IMR-90 (cell line): ENCODE results near the gene SERPINA9. TPM values are rescaled to one million over a fixed set of nuclear protein-coding genes. Genes with fewer than 3 reads are reported as not detected.

Experiments used
- ATAC-seq: fragments of 200-7000 bp; cut with Tn5 transposase; 2 replicates; pipeline ENCODE4 v1.9.1; 2020; ENCODE audit warnings: low read depth, mild to moderate bottlenecking, moderate library complexity
- BruUV-seq: library from RNA; stranded (reverse); fragments of 400-500 nt; replicated peaks from 2 replicates; lab custom pipeline; 2021; lab: Mats Ljungman, UMichigan
- CTCF ChIA-PET: fragments of 300-600 bp; formaldehyde crosslinking; extraction: SDS; loops from one replicate; lab custom pipeline; 2021; ENCODE audit warnings: antibody characterized with exemption; lab: Yijun Ruan, JAX
- POLR2A ChIA-PET: fragments of 300-600 bp; sonication (Branson Sonifier 250); formaldehyde crosslinking; loops from one replicate; lab custom pipeline; 2022; ENCODE audit warnings: antibody characterized with exemption; ENCODE audit not compliant: unreplicated experiment; lab: Charles Lee
- DNase-seq: peaks from one replicate; pipeline ENCODE4 v3.0.0; 2013
- H2AFZ ChIP-seq: replicated peaks from 2 replicates; pipeline ENCODE3; 2013; ENCODE audit warnings: low read length, mild to moderate bottlenecking; ENCODE audit not compliant: poor library complexity
- H2AK5ac ChIP-seq: 2 replicates; pipeline ENCODE4 v1.6.1; 2013; ENCODE audit warnings: low read depth, low read length, inconsistent platforms
- H2AK9ac ChIP-seq: replicated peaks from 2 replicates; pipeline ENCODE3; 2013; ENCODE audit warnings: mild to moderate bottlenecking, low read depth, low read length, moderate library complexity; ENCODE audit not compliant: poor library complexity
- H2BK120ac ChIP-seq: 2 replicates; pipeline ENCODE4 v1.6.1; 2013; ENCODE audit warnings: low read depth, low read length, inconsistent platforms
- H2BK15ac ChIP-seq: 3 replicates; pipeline ENCODE4 v1.6.1; 2013; ENCODE audit warnings: low read depth, low read length, inconsistent platforms
- H2BK20ac ChIP-seq: 2 replicates; pipeline ENCODE4 v1.6.1; 2013; ENCODE audit warnings: low read depth, mild to moderate bottlenecking, inconsistent platforms, low read length, moderate library complexity
- H2BK5ac ChIP-seq: 2 replicates; pipeline ENCODE4 v1.6.1; 2013; ENCODE audit warnings: mild to moderate bottlenecking, low read depth, low read length, inconsistent platforms; ENCODE audit not compliant: poor library complexity, severe bottlenecking
- H3K14ac ChIP-seq: replicated peaks from 2 replicates; pipeline ENCODE4 v1.6.1; 2013; ENCODE audit warnings: low read depth, low read length, inconsistent platforms
- H3K18ac ChIP-seq: 2 replicates; pipeline ENCODE4 v1.6.1; 2013; ENCODE audit warnings: low read depth, low read length, control low read depth
- H3K23ac ChIP-seq: 2 replicates; pipeline ENCODE4 v1.6.1; 2013; ENCODE audit warnings: low read depth, low read length, inconsistent platforms
- H3K27ac ChIP-seq: 2 replicates; pipeline ENCODE4 v1.5.1; 2013; ENCODE audit warnings: mild to moderate bottlenecking, control low read depth, low read length; ENCODE audit not compliant: insufficient read depth
- H3K27me3 ChIP-seq: 2 replicates; pipeline ENCODE4 v1.6.1; 2013; ENCODE audit warnings: low read length; ENCODE audit not compliant: control insufficient read depth, insufficient read depth
- H3K36me3 ChIP-seq: 2 replicates; pipeline ENCODE4 v1.6.1; 2013; ENCODE audit warnings: low read length, mixed read lengths; ENCODE audit not compliant: control insufficient read depth, insufficient read depth
- H3K4ac ChIP-seq: 2 replicates; pipeline ENCODE4 v1.6.1; 2013; ENCODE audit warnings: low read depth, low read length, inconsistent platforms
- H3K4me1 ChIP-seq: 2 replicates; pipeline ENCODE4 v1.6.1; 2013; ENCODE audit warnings: low read length, mixed read lengths; ENCODE audit not compliant: control insufficient read depth, insufficient read depth
- H3K4me2 ChIP-seq: 2 replicates; pipeline ENCODE4 v1.6.1; 2013; ENCODE audit warnings: low read depth, mild to moderate bottlenecking, control low read depth, low read length, moderate library complexity
- H3K4me3 ChIP-seq: 2 replicates; pipeline ENCODE4 v1.5.1; 2013; ENCODE audit warnings: low read depth, mild to moderate bottlenecking, control low read depth, low read length, moderate library complexity; ENCODE audit not compliant: insufficient read depth
- H3K56ac ChIP-seq: 2 replicates; pipeline ENCODE4 v1.6.1; 2013; ENCODE audit warnings: low read length, inconsistent platforms; ENCODE audit not compliant: insufficient read depth; ENCODE audit errors: extremely low read depth
- H3K79me1 ChIP-seq, 2 experiments: 2 replicates each; pipeline ENCODE4 v1.6.1; 2013; ENCODE audit warnings: low read length in 2 of 2, inconsistent platforms in 1 of 2, low read depth in 1 of 2
- H3K9ac ChIP-seq: 2 replicates; pipeline ENCODE4 v1.6.1; 2013; ENCODE audit warnings: low read depth, low read length, control low read depth
- H3K9me1 ChIP-seq: 2 replicates; pipeline ENCODE4 v1.6.1; 2013; ENCODE audit warnings: low read length, inconsistent platforms; ENCODE audit not compliant: insufficient read depth
- H3K9me3 ChIP-seq: 2 replicates; pipeline ENCODE4 v1.6.1; 2013; ENCODE audit warnings: low read length; ENCODE audit not compliant: control insufficient read depth, insufficient read depth
- H4K20me1 ChIP-seq: 2 replicates; pipeline ENCODE4 v1.6.1; 2013; ENCODE audit warnings: low read length, inconsistent platforms; ENCODE audit not compliant: insufficient read depth
- H4K5ac ChIP-seq: 2 replicates; pipeline ENCODE4 v1.6.1; 2013; ENCODE audit warnings: mild to moderate bottlenecking, low read depth, low read length, control low read depth
- H4K8ac ChIP-seq, 2 experiments: 2 replicates each; pipeline ENCODE4 v1.6.1; 2013; ENCODE audit warnings: low read depth in 2 of 2, low read length in 2 of 2, control low read depth in 1 of 2, inconsistent platforms in 1 of 2
- H4K91ac ChIP-seq: 2 replicates; pipeline ENCODE4 v1.6.1; 2013; ENCODE audit warnings: low read depth, low read length, inconsistent platforms; ENCODE audit not compliant: insufficient read depth
- BHLHE40 ChIP-seq: fragments of 150-350 bp; IDR thresholded peaks from 2 replicates; pipeline ENCODE4 v1.6.1; 2016; ENCODE audit warnings: mild to moderate bottlenecking, low read depth, low read length
- CTCF ChIP-seq: conservative IDR thresholded peaks from 2 replicates; pipeline ENCODE4 v1.5.1; 2012; ENCODE audit warnings: mild to moderate bottlenecking, low read depth, low read length, improper control_type of control experiment
- FOS ChIP-seq: fragments of 150-350 bp; IDR thresholded peaks from 2 replicates; pipeline ENCODE4 v1.6.1; 2016; ENCODE audit warnings: low read depth, low read length
- MAFK ChIP-seq: IDR thresholded peaks from 2 replicates; pipeline ENCODE4 v1.6.1; 2012; ENCODE audit warnings: low read depth, low read length, improper control_type of control experiment
- MAZ ChIP-seq: IDR thresholded peaks from 2 replicates; pipeline ENCODE4 v1.6.1; 2012; ENCODE audit warnings: low read depth, mild to moderate bottlenecking, low read length, improper control_type of control experiment, moderate library complexity, borderline replicate concordance
- MXI1 ChIP-seq: IDR thresholded peaks from 2 replicates; pipeline ENCODE4 v1.6.1; 2012; ENCODE audit warnings: low read depth, mild to moderate bottlenecking, low read length, moderate library complexity, borderline replicate concordance
- POLR2A ChIP-seq: IDR thresholded peaks from 2 replicates; pipeline ENCODE4 v1.6.1; 2012; ENCODE audit warnings: mild to moderate bottlenecking, low read depth, low read length
- RAD21 ChIP-seq: IDR thresholded peaks from 2 replicates; pipeline ENCODE4 v1.6.1; 2012; ENCODE audit warnings: low read length, improper control_type of control experiment
- SMC3 ChIP-seq: fragments of 150-350 bp; IDR thresholded peaks from 2 replicates; pipeline ENCODE4 v1.6.1; 2016; ENCODE audit warnings: low read depth, mild to moderate bottlenecking, antibody characterized with exemption, low read length, moderate library complexity
- WGBS, 2 experiments: methylation state at CpG; one replicate each; pipeline versions ENCODE4 v1.1.5 to v1.1.7; 2013; ENCODE audit warnings: missing lambda C conversion rate in 2 of 2; ENCODE audit not compliant: insufficient read length in 1 of 2; ENCODE audit errors: extremely low coverage in 2 of 2; 5-methylcytosine and 5-hydroxymethylcytosine counted together
- dilution Hi-C: fragments of 300-500 bp; cut with HindIII; formaldehyde crosslinking; loops from one replicate; pipeline ENCODE4 v1.14.3; 2018; ENCODE audit warnings: low sequenced_read_pairs; ENCODE audit not compliant: unreplicated experiment
- in situ Hi-C: fragments of 300-500 bp; cut with MboI; formaldehyde crosslinking; loops from 3 replicates; pipeline ENCODE4 v1.14.3; 2019; ENCODE audit warnings: low sequenced_read_pairs, inconsistent platforms, mixed read lengths
- intact Hi-C: fragments of 100-400 bp; cut with micrococcal nuclease; formaldehyde crosslinking; loops from 2 replicates; pipeline ENCODE4 v1.10.0; 2022
- polyA plus RNA-seq, 3 experiments: library from polyadenylated mRNA; depleted of rRNA; stranded (reverse); fragments of >200 nt; gene quantifications; 2 replicates each; pipeline ENCODE4 v1.2.3, GENCODE V29; 2012; ENCODE audit warnings: low replicate concordance in 1 of 3
- total RNA-seq: library from RNA; depleted of rRNA; stranded (reverse); fragments of >200 nt; gene quantifications from 2 replicates; pipeline ENCODE4 v1.2.3, GENCODE V29; 2012

Gene SERPINA9
- total and polyA plus RNA-seq, 2 of the 4 experiments (the other 2 are of a cell fraction), result 0.09 to 0.18 TPM

GRCh38 chr14:94486883-94487282 lies 10.9 kb upstream of the SERPINA9 start:
- Histone ChIP-seq H3K79me1 (no peaks in the 10 kb centered on the region), H3K18ac (no peak overlapping the region), H3K36me3 (no peaks in the 10 kb centered on the region), H4K91ac (no peak overlapping the region), H3K4me3 (no peak overlapping the region), H4K5ac (no peak overlapping the region), H3K9ac (no peak overlapping the region), H3K27ac (no peak overlapping the region), H4K8ac (no peak overlapping the region), H2BK15ac (no peak overlapping the region), H3K4ac (no peak overlapping the region), H3K23ac (no peak overlapping the region), H2AK5ac (no peak overlapping the region), H2BK5ac (no peak overlapping the region), H2BK20ac (no peak overlapping the region), H4K20me1 (no peaks in the 10 kb centered on the region), H3K9me3 (no peaks in the 10 kb centered on the region), H3K14ac (no peak overlapping the region), H2AFZ (no peak overlapping the region), H2AK9ac (no peak overlapping the region), H3K4me1 (no peaks in the 10 kb centered on the region; the same call in 1 of the 2 replicates), H3K9me1 (no peaks in the 10 kb centered on the region), H2BK120ac (no peak overlapping the region), H3K56ac (no peak overlapping the region), H3K4me2 (no peak overlapping the region), H3K27me3 (peaks cover 12% of the 10 kb centered on the region)
- POLR2A ChIA-PET, result no interaction called here
- no TSS peak for BruUV-seq
- intact Hi-C loops, result loop anchor here (1.0 to 10.0 kb wide), 5 partner anchors 53 to 355 kb away; no protein-coding TSS in a partner anchor
- DNase-seq, result no peak
- CTCF ChIA-PET, result interaction anchor here (0.6 to 1.4 kb wide), 14 partner anchors 10 to 733 kb away, joined by 3 to 6 read pairs (median 4); partner anchors contain the start of gene SERPINA9
- no peak for ATAC-seq
- TF ChIP-seq FOS (no peak), MAZ (no peak), MAFK (no peak), SMC3 (no peak), RAD21 (no peak), BHLHE40 (no peak), POLR2A (no peak), CTCF (no peak), MXI1 (no peak)
- WGBS, 2 experiments, result 40% methylated on average over 1 of the region's 5 CpGs; no CpG with 5 or more reads in 1 of the 2 experiments
- dilution Hi-C loops, result no loop called here
- in situ Hi-C loops, result no loop called here
